ENCODE measurements around the gene SERHL2.

SERHL2 gene

DNA sequence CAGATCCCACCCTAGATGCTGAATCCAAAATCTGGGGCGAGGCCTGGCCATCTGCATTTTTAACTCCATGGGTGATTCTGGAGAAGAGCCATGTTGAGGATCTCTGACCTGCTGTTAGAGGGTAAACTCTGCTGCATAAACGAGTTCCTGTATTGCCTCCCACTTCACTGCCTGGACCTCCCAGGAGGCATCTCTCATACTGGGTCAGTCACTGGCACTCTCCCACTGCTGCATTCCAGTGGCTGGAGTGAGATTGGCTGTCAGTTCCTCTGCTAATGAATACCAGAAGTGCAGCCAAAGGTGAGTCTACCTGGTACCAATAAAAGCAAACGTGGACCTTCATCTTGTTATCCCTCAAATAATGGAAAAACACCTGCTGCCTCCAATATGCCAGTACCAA is 50.6 kb downstream of the SERHL2 start:
- TF ChIP-seq, protein P1, sequence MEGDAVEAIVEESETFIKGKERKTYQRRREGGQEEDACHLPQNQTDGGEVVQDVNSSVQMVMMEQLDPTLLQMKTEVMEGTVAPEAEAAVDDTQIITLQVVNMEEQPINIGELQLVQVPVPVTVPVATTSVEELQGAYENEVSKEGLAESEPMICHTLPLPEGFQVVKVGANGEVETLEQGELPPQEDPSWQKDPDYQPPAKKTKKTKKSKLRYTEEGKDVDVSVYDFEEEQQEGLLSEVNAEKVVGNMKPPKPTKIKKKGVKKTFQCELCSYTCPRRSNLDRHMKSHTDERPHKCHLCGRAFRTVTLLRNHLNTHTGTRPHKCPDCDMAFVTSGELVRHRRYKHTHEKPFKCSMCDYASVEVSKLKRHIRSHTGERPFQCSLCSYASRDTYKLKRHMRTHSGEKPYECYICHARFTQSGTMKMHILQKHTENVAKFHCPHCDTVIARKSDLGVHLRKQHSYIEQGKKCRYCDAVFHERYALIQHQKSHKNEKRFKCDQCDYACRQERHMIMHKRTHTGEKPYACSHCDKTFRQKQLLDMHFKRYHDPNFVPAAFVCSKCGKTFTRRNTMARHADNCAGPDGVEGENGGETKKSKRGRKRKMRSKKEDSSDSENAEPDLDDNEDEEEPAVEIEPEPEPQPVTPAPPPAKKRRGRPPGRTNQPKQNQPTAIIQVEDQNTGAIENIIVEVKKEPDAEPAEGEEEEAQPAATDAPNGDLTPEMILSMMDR (IDR thresholded peaks at IDR 0.05): no peak

DNA sequence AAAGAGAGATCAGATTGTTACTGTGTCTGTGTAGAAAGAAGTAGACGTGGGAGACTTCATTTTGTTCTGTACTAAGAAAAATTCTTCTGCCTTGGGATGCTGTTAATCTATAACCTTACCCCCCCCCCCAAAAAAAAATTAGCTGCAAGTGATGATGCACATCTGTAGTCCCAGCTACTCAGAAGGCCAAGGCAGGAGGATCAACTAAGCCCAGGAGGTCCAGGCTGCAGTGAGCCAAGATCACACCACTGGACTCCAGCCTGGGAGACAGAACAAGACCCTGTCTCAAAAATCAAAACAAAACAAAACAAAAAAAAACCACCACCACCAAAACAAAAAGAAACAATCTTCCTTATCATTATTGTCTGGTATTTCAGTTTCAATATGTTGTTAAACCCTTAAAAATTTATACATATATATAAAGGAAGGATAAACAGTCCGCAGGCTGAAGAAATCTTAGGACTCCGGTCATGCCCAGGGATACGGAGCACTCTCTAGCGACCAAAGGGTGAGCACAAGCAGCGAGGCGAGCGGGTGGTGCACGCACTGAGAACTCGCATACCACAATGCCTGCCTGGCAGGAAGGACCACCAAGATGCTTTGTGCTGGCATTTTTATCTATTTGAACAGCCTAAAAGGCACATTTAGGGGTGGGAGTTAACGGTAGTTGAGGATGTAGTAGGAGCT is 54.5 kb downstream of the SERHL2 start:
- TF ChIP-seq, protein P1 (IDR thresholded peaks at IDR 0.05): no peak

DNA sequence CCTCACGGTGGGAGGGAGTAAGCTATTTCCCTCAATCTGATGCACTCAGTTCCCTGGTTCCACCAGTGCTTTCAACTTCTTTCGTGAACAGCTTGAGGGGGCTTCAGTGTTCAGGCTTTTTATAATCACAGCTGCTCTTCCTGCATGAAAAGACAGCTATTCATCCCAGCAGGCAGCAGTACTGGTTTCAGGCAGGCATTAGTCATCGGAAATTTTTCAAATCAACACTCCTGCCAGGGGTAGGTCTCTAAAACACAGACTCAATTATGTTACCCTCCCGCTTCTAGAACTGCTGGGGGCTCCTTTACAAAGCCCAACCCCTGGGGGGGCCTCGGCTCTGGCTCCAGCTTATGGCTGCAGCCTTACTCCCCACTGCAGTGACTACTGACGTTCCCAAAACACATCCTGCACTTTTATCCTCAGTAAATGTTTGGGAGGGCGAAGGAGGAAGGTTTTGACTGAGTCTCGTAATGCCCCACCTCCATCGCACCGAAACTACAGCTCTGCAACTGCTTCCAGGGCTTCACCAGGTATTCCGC is 55.1 kb downstream of the SERHL2 start:
- TF ChIP-seq, protein P1 (IDR thresholded peaks at IDR 0.05): no peak

DNA sequence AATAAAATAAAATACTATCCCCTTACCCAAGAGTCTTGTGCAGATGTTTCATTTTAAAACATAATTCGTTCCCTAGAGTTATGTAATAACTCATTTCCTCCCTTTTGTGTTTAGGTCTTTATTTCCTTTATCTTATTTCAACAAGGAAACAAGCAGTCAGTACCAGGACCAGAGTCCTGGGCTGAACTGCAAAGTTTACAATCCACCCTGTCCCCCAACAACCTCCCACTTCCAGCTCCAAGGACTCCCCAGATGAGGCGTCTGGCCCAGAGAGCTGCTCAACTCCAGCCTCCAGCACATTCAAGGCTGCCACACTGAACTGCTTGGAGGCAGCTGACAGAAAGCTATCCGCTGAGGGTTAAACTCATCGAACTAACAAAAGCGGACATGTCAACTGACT is 56.4 kb downstream of the SERHL2 start:
- TF ChIP-seq, protein P1 (IDR thresholded peaks at IDR 0.05): no peak

DNA sequence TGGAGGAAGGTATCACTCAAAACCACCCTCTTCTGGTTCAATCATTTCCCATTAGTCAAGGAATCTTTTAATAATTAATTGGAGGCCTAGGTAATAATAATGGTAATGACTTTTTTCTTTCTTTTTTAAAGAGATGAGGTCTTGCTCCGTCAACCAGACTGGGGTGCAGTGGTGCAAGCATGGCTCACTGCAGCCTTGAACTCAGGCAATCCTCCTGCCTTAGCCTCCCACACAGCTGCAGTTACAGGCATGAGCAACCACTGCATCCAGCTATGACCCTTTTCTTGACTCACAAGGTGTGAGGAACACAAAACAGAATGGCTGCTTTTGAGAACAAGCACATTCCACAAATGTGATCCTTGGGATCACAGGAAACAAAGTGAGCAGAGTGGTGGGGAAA is 57.3 kb downstream of the SERHL2 start:
- TF ChIP-seq, protein P1 (IDR thresholded peaks at IDR 0.05): no peak

DNA sequence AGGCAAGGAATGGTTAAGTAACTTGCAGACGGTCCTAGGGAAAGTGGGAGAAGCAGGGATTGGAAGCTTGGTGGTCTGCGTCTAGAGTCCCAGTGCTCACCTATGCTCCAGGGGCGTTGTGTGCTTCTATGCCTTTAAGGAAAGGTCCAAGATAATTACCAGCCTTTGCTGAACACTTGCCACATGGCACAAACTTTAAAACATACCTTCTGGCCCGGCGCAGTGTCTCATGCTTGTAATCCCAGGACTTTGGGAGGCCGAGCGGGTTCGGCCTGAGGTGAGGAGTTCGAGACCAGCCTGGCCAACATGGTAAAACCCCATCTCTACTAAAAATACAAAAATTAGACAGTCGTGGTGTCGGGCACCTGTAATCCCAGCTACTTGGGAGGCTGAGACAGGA is 58.6 kb downstream of the SERHL2 start:
- TF ChIP-seq, protein P1 (IDR thresholded peaks at IDR 0.05): no peak

DNA sequence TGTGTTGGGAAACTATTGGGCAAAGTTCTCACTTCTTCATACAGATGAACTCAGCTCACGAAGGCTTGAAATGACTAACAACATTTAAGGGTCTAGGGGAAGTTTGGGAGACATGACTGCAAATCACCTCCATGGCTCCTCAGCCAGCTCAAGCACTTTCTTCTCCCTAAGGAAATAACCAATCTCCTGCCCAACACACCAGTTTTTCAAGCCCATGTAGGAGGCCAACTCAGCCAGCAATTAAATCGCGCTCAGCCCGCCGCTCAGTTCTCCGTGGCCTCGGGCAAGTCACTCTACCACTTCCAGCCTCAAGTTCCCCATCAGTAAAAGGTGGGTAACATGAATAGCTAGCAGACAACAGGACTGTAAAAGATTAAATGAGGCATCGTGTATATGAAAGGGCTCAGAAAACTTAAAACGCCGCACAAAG is 60.1 kb downstream of the SERHL2 start:
- TF ChIP-seq, protein P1 (IDR thresholded peaks at IDR 0.05): no peak
